ENCODE data around the gene ACOD1.

The ACOD1 gene

DNA sequence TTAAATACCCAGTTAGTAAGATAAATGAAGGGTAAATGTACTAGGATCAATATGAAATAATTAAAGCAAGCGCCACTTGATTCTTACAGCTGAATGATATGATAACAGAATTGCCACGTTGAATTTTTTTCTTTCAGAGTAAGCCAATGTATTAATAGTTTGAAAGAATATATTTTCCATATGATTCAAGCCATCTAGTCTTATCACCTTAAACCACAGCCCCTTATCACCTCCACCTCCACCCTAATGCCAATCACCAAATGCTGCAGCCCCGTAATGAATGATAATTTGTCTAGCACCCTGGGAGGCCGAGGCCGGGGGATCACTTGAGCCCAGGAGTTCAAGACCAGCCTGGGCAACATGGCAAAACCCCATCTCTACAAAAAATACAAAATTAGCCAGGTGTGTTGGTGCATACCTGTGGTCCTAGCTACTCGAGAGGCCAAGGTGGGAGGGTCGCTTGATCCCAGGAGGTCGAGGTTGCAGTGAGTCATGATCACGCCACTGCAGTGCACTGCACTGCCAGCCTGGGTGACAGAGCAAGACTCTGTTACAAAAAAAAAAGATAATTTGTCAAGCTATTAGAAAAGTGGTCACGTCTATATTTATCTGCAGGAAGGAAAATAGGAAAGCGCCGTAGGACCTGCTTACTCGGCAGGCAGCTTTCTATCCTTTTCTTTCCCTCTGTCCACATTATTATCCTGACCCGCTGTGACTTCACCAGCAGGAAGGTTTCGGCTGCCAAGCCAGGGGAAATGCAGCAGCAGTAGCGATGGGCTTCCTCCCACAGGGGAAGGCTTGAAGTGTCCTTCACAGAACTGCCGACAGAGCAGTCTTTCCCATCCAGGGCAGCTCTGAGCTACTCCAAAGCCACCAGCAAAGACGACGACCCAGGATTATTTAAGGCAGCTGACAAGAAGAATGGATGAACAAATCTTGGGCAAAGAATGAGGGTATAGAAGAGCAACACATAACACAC, 23.8 kb downstream of the ACOD1 start:
- Histone ChIP-seq H3K27ac (no peak overlapping the region), H3K27me3 (peaks cover 64% of the 10 kb centered on the region), H3K36me3 (no peaks in the 10 kb centered on the region), H3K4me3 (ENCODE audit: low read depth in 1 of 2, low read length in 1 of 2) (no peak overlapping the region), H3K4me1 (ENCODE audit: control insufficient read depth in 1 of 2, insufficient read depth in 1 of 2, low read depth in 1 of 2, low read length in 1 of 2) (no peaks in the 10 kb centered on the region), H3K9me3 (no peaks in the 10 kb centered on the region)
- TF ChIP-seq, protein P1, sequence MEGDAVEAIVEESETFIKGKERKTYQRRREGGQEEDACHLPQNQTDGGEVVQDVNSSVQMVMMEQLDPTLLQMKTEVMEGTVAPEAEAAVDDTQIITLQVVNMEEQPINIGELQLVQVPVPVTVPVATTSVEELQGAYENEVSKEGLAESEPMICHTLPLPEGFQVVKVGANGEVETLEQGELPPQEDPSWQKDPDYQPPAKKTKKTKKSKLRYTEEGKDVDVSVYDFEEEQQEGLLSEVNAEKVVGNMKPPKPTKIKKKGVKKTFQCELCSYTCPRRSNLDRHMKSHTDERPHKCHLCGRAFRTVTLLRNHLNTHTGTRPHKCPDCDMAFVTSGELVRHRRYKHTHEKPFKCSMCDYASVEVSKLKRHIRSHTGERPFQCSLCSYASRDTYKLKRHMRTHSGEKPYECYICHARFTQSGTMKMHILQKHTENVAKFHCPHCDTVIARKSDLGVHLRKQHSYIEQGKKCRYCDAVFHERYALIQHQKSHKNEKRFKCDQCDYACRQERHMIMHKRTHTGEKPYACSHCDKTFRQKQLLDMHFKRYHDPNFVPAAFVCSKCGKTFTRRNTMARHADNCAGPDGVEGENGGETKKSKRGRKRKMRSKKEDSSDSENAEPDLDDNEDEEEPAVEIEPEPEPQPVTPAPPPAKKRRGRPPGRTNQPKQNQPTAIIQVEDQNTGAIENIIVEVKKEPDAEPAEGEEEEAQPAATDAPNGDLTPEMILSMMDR (IDR thresholded peaks at IDR 0.05), result no peak

DNA sequence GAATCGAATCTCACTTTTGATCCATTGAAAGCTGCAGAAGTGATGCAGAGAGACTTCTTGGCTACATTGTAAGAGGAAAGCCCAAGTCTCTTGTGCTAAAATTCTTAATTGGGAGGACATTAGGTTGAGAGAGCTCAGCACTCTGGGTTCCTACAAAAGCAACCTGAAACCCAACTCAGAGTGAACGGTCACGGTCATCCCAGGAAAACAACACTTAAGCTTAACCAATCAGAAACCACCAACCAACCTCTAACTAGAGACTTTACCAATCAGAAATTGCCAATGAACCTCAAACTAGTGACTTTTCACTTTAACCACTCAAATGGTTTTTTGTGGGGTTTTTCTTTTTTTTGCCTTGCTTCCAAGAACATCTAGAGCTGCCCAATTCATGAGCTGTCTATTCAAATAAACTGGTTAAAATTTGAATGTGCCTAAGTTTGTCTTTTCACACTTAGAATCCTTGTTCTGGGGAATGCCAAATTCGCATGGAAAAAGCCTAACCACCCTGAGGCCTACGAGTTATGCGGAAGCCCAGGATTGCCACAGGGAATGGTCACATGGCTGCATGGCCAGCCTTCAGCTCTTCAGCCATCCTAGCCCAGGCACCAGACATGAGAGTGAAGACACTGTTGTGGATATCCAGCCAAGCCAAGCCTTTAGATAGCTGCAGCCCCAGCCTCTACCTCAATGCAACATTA, 25.8 kb downstream of the ACOD1 start:
- H3K27ac ChIP-seq, result no peak overlapping the region
- H3K4me1 ChIP-seq (ENCODE audit: control insufficient read depth in 1 of 2, insufficient read depth in 1 of 2, low read depth in 1 of 2, low read length in 1 of 2), result no peaks in the 10 kb centered on the region
- TF ChIP-seq, protein P1 (IDR thresholded peaks at IDR 0.05), result no peak
- peaks cover 82% of the 10 kb centered on the region for H3K27me3 ChIP-seq
- no peak overlapping the region for H3K4me3 ChIP-seq (ENCODE audit: low read depth in 1 of 2, low read length in 1 of 2)
- no peaks in the 10 kb centered on the region for H3K9me3 ChIP-seq
- no peaks in the 10 kb centered on the region for H3K36me3 ChIP-seq

DNA sequence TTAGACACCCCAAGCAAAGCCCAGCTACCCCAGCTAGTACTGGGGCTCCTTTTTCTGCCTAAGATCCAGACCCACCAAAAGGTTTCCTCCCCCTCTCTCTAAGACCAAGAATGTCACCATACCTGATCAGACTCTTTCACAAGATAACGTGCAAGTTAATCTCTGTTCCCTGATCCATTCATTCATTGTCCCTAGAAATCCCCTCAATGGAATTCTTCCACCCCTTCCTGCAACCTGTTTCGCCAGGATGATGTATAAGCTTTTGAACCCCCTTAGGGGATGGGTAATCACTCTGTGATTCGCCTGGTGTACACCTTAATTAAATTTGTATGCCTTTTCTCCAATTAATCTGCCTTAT, 26.3 kb downstream of the ACOD1 start:
- no peaks in the 10 kb centered on the region for H3K9me3 ChIP-seq
- H3K4me3 ChIP-seq (ENCODE audit: low read depth in 1 of 2, low read length in 1 of 2), result no peak overlapping the region
- TF ChIP-seq, protein P1 (IDR thresholded peaks at IDR 0.05), result no peak
- H3K27ac ChIP-seq, result no peak overlapping the region
- H3K36me3 ChIP-seq, result no peaks in the 10 kb centered on the region
- peaks cover 85% of the 10 kb centered on the region for H3K27me3 ChIP-seq
- no peaks in the 10 kb centered on the region for H3K4me1 ChIP-seq (ENCODE audit: control insufficient read depth in 1 of 2, insufficient read depth in 1 of 2, low read depth in 1 of 2, low read length in 1 of 2)

DNA sequence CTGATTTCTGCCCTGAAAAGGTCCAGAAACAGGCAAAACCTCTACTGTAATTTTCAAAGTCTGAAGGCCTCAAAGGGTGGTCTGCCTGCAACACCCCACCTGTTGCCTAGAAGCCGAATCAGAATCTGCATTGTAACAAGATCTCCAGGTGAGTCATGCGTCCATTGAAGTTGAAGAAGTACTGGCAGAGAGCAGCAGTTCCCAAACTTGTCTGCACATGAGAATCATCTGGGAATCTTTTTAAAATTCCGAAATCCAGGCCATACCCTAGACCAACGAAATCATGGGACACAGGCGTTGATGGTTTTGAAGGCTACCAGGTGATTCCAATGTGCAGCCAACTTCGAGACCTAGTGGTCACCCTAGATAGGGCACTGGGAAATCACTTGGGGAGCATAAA, 27.6 kb downstream of the ACOD1 start:
- no peak overlapping the region for H3K27ac ChIP-seq
- H3K4me3 ChIP-seq (ENCODE audit: low read depth in 1 of 2, low read length in 1 of 2), result no peak overlapping the region
- TF ChIP-seq, protein P1 (IDR thresholded peaks at IDR 0.05), result no peak
- H3K9me3 ChIP-seq, result no peaks in the 10 kb centered on the region
- no peaks in the 10 kb centered on the region for H3K36me3 ChIP-seq
- H3K27me3 ChIP-seq, result peaks cover 90% of the 10 kb centered on the region
- peaks cover 5 to 6% of the 10 kb centered on the region in 2 experiments for H3K4me1 ChIP-seq (ENCODE audit: control insufficient read depth in 1 of 2, insufficient read depth in 1 of 2, low read depth in 1 of 2, low read length in 1 of 2)

DNA sequence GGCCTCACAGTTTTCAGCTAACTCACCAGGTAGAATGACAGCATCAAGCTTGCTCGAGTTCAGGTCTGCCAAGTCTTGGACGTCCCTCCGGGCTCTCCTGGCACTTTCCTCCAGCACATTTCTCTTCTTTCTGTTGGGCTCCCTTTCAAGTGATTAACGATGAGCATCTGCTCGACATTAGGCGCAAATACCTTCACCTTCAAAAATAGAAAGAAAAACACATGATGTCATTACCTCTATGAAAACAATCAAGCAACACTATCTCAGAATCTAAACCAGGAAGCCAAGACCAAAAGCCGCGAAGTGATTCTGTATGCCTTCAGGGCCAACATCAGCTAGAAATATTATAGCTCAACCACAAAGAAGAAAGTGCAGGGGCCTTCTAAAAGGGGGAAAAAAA, 28.2 kb downstream of the ACOD1 start:
- no peak overlapping the region for H3K4me3 ChIP-seq (ENCODE audit: low read depth in 1 of 2, low read length in 1 of 2)
- TF ChIP-seq, protein P1 (IDR thresholded peaks at IDR 0.05), result no peak
- H3K27me3 ChIP-seq, result peaks cover 90% of the 10 kb centered on the region
- no peaks in the 10 kb centered on the region for H3K36me3 ChIP-seq
- H3K9me3 ChIP-seq, result no peaks in the 10 kb centered on the region
- no peak overlapping the region for H3K27ac ChIP-seq
- H3K4me1 ChIP-seq (ENCODE audit: control insufficient read depth in 1 of 2, insufficient read depth in 1 of 2, low read depth in 1 of 2, low read length in 1 of 2), result peaks cover 5 to 6% of the 10 kb centered on the region in 2 experiments

Measured in neutrophil (primary cell).